Measurements from ENCODE around the gene TRIO.
"Not testable (repeated sequence)": the region's sequence is repeated elsewhere in the genome, so short reads cannot be mapped to it uniquely, and the experiment has no call there.

The TRIO gene

DNA sequence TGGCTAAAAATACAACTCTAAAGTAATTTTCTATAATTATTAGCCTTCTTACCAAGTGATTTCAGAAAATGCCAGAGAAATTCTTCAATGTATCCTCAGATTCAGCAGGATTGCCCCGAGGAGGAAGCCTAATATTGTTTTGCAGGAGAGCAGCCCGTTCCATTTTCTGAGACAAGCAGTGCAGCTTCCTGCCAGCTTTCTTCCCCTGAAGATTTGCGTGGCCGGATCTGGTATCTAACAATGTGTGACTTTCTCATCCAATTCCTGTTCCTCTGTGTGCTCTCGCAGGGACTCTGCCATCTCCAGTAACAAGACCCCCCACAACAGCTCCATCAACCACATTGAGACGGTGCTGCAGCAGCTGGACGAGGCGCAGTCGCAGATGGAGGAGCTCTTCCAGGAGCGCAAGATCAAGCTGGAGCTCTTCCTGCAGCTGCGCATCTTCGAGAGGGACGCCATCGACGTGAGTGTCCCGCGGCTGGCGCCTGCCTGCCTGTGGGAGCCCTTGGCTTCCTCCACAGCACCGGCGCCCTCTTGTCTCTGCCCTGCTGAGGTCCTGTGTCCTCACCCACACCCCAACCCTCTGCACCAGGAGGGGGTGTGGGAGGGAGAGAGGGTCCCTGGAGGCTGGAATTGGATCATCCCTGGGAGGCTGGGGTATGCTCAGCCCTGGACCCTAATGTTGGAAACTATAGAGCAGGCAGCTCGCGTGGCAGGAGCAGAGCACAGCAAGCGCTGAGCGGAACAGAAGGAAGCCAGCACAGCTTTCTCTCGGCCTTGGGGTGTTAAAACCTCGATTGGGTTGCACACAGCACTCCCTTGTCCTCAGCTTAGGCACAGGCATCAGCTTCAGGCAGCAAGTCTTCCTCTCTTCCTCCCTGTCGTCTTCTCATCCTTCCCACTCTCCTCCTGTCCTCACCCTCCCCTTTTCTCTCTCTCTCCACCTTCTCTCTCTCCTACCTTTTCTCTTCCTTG, 216.2 kb downstream of the TRIO start:
- DNase-seq (ENCODE audit: low spot score), result no peak

DNA sequence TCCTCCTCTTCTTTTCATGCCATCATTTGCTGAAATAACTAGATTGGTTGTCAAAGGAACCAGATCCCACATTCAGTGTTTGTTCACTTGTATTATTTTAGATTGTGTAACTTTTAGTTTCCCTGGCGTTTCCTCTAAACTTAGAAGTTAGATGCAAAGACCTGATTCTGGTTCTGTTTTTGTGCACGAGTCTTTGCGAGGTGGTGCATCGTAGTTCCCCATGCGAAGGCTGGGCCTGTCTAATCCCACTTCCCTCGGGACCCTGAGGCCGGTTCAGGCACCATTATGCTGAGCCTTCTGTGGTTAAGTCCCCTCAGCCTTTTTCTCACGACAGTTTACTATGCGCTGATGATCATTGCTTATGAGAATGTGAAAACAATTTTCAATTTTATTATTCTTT, 219.3 kb downstream of the TRIO start:
- DNase-seq (ENCODE audit: low spot score), result no peak

DNA sequence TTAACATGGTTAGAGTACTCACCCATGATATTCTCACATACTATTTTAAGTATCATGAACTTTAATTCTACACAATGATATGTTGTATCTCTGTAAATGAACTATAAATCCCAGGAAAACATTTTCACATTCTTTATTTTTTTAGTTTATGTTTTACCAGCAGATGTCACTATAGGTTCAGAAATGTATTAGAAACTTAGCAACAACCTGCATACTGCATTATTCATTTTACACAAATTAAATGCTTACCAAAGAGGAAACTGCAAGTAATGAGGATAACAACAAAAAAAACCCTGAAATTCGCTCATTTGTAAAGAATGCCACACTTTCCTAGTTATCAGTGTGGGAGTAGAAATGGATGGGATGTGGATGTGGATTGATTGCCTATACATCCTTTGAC, 221.0 kb downstream of the TRIO start:
- DNase-seq (ENCODE audit: low spot score), result no peak

DNA sequence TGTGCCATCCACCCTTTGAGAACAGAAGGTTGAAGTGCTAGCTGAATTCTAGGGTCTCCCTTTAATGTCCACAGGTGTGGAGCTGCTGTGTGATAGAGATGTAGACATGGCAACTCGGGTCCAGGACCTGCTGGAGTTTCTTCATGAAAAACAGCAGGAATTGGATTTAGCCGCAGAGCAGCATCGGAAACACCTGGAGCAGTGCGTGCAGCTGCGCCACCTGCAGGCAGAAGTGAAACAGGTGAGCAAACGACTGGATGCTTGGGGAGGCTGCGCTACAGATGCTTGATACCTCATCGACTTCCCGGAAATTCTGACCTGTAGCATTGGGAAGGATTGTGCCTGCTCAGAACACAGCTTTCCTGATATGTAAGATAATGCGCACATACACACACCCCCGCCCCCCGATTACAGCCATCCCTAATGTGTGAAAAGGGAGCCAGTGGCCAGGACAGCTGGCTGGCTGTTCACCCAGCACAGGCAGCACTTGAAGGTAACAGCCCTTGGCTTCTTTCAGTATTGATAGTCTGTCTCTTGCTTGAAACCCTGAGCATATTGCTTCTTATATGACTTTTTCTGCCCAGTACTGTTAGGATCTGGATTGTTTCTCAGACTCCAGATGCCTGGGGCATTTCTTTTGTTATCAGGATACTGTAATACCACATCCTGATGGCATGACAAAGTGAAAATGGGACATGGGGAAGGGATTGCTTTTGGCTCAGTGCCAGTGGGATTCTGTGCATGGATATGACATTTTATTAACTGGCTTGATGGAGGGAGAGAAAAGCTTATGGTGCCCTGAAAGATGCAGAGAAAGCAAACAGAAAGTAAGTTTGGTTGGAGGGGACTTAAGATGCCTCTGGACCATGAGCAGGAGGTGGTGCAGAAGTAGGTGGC, 221.7 kb downstream of the TRIO start:
- no peak for DNase-seq (ENCODE audit: low spot score)

DNA sequence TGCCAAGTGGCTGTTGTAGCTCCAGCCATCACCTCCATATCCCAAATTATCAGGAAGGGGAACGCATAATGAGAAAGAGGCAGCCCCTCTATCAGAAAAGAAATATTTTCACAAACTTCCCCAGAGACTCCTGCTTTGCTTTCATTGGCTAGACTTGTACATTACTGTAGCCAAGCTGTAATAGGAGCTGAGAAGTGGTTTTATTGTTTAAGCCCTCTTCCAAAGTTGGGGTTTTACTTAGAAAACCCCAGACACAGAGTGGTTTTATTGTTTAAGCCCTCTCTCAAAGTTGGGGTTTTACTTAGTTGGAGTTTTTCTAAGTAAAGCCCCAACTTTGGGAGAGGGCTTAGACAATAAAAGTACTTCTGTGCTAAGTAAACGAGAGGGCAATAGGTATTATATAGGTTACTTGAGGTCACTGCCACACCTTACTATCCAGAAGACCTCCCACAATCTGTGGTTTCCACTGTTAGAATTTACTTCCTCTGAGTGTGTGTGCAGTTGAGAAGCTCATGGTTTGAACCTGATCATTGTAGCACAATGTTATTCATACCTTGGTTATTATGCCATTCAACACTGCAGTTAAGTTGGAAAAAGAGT, 222.8 kb downstream of the TRIO start:
- DNase-seq (ENCODE audit: low spot score), result no peak

DNA sequence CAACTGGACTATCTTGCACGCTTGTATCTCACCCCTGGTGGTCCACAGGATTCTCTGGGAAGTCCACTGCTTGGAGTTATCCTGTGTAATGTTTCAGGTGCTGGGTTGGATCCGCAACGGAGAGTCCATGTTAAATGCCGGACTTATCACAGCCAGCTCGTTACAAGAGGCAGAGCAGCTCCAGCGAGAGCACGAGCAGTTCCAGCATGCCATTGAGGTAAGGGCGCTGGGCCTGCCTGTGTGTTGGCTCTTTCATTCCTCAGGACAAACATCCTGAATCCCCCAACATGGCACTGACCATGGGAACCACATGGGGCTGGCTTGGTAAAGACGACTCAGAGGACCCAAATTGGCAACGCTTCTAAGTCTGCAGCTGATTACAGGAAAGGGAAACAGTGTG, 223.6 kb downstream of the TRIO start:
- no peak for DNase-seq (ENCODE audit: low spot score)

DNA sequence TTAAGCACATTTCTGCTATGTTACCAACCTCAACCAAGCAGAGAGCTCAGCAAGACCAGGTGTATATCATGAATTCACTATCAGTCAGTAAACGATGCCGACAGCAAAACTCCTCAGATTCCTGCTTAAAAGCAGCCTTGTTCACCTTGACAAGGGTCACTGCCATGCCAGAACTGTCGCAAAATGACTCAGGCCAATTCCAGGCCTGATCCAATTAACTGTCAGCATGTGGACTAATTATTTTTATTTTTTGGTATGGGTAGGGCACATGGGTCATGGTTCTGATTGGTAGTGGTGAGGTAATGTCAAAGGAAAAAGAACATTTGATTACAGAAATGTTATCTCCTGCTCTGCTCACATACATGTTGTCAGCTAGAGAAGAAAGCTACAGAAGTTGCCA, 224.2 kb downstream of the TRIO start:
- no peak for DNase-seq (ENCODE audit: low spot score)

DNA sequence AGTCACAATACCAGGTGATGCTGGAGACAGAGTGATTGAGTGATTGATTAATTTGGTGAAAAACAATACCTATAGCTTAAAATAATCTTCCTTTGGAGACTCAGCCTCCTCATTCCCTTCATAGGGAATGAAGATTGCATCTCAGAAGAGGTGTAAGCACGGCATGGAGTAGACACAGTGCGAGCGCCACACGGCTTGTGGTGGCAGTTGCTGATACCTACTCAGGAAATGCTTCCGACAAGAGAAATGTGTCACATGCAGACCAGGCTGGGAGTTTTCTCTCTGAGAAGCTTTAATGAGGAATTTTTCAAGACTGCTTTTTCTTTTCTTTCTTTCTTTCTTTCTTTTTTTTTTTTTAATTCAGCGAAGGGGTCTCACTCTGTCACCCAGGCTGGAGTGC, 226.6 kb downstream of the TRIO start:
- DNase-seq (ENCODE audit: low spot score), result no peak

DNA sequence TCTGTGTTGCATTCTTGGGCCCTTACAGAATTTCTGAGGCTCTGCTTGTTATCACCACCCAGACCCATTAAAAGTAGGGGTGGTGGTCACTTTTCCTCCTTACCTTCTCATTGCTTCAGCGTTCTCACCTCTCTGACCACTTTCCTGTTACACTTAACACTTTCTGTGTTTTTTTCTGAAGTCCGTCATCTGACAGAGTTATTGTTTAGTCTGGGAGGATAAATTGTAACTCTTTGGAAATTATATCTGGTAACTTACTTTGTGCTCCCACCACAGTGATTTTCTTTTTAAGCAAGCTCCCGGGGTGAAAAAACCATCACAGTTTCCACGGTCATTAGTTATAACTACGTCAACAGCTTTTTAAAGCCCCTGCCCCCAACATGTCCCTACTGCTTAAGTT, 227.2 kb downstream of the TRIO start:
- DNase-seq (ENCODE audit: low spot score), result no peak

DNA sequence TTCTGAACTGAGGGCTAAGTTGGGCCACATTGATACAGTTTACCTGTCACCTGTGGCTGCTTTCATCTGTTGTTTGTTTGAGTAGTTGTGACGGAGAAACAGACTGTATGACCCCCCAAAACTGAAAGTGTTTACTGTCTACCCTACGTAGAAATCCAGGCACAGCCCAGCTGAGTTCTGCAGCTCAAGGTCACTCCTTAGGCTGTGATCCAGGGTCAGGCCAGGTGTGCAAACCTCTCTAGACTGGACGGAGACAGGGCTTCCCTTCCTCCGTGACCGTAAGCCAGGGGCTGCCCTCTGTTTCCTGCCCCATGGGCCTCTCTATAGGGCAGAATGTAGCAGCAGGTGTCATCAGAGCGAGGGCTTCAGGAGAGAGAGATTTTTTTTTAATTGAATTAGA, 230.5 kb downstream of the TRIO start:
- DNase-seq (ENCODE audit: low spot score), result no peak

DNA sequence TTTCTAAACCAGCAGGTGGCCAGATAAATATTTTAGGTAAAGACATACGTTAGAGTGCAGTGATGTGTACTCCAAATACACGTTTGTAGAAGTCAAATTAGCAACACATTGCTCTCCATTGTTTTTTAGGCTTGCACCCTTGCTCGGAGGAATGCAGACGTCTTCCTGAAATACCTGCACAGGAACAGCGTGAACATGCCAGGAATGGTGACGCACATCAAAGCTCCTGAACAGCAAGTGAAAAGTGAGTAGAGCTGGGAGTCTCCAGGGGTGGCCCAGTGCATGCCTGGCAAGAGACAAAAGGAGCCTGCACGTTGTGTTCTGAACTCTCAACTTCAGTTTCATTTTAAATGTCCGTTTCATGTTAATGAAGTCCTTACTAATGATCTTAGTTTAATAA, 231.0 kb downstream of the TRIO start:
- no peak for DNase-seq (ENCODE audit: low spot score)

DNA sequence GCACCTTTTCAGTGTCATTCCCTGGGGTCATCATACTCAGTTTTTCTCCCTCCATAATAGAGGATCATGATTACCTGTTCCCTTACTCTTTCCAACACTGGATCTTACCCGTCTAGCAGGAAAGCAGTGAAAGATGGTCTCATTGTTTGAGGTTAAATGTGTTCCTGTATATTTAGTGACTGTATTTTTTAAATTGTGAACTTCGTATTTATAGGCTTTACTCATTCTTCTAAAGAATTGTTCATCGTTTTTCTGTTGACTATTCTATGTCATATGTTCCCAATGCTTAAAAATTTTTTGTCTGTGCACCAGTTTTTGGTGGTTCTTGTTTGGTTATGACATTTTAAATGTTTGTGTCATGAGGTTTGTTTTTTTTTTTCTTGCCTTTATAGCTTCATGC, 233.6 kb downstream of the TRIO start:
- DNase-seq (ENCODE audit: low spot score), result no peak

DNA sequence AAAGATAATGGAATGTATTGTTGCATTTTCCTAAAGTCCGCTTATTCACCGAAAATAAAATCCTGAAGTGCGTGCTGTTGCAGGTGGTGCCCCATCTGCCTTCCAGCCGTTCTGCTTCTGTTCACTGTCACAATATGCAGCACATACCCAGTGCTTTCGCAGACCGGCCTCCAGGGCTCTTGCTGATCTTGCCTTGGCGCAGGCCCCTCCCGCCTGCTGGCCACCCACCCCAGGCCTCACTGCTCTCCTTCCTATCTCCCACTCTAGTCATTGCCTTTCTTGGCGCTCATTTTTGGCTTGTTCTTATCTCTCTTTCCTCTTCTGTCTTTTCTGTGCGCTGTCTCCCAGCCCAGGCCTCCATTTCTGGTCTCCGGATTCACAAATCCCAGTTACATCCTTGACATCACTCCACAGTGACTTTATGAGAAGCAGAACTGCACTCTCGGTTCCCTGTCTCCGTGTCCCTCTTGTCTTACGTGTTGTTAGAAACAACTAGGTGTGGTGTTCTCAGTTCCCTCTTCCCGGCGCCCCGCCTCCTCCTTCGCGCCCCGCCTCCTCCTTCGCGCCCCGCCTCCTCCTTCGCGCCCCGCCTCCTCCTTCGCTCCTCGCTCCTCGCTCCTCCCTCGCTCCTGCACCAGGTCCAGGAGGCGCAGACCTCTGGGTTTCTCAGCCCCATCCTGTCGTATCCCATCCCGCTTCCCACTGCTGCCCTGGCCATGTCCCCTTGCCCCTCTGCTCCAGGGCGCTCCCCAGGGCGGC, 236.8 kb downstream of the TRIO start:
- DNase-seq (ENCODE audit: low spot score), result no peak

DNA sequence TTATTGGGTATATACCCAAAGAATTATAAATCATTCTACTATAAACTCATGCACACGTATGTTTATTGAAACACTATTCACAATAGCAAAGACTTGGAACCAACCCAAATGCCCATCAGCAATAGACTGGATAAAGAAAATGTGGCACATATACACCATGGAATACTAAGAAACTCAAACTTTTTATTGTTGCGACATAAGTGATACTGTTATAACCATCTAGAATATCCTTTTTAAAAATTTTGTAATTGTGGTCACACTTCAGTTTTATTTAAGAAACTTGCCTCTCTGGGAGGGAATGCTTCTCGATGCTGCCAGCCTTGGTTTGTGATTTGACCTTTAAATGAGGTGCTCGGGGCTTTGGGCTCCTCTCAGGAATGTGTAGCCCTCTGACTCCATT, 237.6 kb downstream of the TRIO start:
- no peak for DNase-seq (ENCODE audit: low spot score)

DNA sequence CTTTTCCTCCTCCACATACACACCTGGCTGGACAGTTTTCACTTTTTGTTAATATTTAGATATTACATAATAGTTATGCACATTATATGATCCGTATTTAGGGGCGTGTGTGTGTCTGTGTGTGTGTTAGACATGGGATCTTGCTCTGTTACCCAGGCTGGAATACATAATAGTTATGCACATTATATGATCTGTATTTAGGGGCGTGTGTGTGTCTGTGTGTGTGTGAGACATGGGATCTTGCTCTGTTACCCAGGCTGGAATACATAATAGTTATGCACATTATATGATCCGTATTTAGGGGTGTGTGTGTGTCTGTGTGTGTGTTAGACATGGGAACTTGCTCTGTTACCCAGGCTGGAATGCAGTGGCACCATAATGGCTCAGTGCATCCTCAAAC, 239.5 kb downstream of the TRIO start:
- DNase-seq (ENCODE audit: low spot score), result no peak

DNA sequence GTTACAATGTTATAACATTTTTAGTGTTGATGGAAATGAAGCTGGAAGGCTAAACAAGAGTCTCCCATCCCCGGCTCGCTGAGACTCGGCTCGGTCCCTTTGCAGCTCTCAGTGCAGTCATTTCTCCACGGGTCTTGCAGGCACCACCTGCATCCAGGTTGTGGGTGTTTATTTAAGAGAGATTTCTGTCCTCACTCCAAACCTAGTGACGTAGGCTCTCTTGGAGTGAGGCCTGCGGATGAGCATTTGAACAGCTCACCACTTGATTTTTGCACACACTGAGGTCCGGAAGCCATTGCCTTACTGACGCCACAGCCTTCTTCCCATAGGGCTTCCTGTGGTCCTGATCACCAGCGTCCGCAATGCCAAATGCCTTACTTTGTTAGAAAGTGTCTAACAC, 240.8 kb downstream of the TRIO start:
- DNase-seq (ENCODE audit: low spot score), result peak; percentile 40

DNA sequence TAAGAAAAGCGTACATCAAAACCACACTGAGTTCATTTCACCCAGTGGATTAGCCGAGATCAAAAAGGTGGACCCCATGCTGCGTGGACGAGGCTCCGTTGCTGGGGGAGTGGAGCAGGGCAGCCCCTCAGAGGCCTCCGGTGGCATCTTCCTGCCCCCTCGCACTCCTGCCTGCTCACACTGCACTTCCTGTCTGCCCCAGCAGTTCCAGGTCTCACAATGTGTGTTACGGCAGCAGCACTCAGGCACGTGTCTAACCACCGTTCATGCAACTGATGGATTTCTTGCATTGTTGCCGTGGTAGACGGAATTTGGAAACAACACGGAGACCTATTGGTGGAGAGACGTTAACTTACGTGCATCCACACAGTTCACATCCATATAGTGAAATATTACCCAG, 241.9 kb downstream of the TRIO start:
- DNase-seq (ENCODE audit: low spot score), result no peak

DNA sequence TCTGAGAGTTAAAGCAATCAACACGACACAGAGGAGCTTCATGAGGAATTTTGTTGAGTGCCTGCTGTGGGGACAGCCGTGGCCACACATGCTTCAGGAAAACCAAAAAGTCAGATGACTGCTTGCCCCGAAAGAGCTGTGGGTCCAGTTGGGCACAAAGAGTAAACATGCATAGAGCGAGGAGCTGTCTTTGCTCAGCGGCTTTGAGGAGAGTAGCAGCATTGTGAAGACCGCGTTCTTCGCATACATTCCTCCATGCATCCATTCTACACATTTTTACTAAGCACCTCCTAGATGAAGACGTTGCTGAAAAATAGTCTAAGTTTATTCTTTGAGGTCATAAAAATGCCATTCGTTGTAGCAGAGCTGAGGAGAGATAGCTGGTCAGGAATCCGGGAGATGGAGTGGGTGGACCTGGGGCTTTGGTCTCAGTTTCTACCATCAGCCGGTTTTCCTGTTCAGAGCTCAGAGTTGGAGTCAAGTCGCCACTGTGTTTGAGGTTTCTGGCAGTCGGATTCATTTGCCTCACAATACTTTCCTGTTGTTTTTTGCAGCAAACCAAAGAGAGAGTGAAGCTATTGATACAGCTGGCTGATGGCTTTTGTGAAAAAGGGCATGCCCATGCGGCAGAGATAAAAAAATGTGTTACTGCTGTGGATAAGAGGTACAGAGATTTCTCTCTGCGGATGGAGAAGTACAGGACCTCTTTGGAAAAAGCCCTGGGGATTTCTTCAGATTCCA, 243.9 kb downstream of the TRIO start:
- no peak for DNase-seq (ENCODE audit: low spot score)

DNA sequence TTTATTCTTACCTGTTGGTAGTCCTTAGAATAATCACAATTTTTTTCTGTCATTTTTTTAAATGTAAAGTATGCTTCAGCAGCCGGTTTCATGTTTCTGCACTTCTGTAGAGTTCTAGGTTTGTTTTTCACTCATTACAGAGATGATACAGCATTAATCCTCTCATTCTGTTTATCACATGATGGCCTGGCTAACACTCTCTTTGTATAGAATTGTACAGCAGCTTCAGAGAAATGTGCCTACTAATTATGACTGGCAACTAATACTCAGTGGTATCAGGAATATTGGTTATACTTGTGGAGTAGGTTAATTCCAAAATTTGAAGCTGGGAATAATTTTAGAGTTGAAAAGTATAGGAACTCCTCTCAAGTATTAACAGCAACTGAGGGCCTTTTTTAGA, 245.6 kb downstream of the TRIO start:
- no peak for DNase-seq (ENCODE audit: low spot score)

DNA sequence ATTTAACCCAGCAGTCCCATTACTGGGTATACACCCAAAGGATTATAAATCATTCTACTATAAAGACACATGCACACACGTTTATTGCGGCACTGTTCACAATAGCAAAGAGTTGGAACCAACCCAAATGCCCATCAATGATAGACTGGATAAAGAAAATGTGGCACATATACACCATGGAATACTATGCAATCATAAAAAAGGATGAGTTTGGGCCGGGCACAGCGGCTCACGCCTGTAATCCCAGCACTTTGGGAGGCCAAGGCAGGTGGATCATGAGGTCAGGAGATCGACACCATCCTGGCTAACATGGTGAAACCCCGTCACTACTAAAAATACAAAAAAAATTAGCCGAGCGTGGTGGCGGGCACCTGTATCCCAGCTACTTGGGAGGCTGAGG, 249.4 kb downstream of the TRIO start:
- DNase-seq (ENCODE audit: low spot score), result not testable (repeated sequence)

DNA sequence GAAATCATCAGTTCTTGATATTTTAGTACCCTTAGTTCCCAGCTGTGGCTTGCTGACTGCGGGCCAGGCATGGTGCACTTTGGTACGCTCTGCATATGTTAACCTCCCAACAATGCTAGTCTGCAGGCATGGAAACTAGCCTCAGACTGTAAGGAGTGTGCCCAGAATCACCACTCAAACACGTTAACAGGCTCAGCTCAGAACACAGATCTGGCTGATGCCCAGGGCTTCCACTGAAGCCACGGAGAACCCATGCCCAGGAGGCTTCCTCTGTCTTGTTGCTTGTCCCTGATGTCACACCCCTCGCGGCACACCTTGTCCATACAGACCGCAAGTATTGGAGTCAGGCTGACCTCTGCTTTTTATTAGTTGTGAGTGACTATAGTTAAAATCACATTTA, 251.2 kb downstream of the TRIO start:
- no peak for DNase-seq (ENCODE audit: low spot score)

Measured in kidney capillary endothelial cell (primary cell).